Stimulated activated CD4-positive, alpha-beta T cell treated with anti-CD3 and anti-CD28 coated beads, Interleukin-15, amount 100 ng/mL, for 48 hours (primary cell): Measurements from ENCODE around the gene CDC14B.
A peak's percentile ranks its signal among the peaks of the same experiment; 100 is the strongest.
"Not testable (repeated sequence)": the region's sequence is repeated elsewhere in the genome, so short reads cannot be mapped to it uniquely, and the experiment has no call there.

ENCODE experiments used
- DNase-seq, 2 donors: peaks; one replicate each; pipeline ENCODE4 v3.0.0-alpha.2; 2020; ENCODE audit warnings: low read depth in 2 of 2

CDC14B gene

GRCh38 chr9:96587338-96588315 is 32.0 kb downstream of the CDC14B start:
- DNase-seq: no peak

DNA sequence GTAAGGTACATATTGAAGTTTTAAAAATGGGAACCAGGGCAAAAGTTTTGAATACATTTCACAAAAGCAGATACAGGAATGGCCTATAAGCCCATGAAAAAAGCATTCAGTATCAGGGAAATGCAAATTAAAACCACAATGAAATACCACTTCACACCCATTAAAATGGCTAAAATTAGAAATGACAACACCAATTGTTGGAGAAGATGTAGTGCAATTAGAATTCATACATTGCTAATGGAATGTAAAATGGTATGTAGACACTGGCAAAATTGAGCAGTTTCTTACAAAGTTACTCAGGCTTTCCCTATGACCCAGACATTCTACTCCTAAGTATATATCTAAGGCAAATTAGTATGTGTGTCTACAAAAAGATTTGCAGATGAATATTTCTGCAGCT is 34.2 kb downstream of the CDC14B start:
- DNase-seq: no peak

- not testable (repeated sequence) for DNase-seq
Measured at GRCh38 chr9:96582199-96582598, 37.4 kb downstream of the CDC14B start.

DNA sequence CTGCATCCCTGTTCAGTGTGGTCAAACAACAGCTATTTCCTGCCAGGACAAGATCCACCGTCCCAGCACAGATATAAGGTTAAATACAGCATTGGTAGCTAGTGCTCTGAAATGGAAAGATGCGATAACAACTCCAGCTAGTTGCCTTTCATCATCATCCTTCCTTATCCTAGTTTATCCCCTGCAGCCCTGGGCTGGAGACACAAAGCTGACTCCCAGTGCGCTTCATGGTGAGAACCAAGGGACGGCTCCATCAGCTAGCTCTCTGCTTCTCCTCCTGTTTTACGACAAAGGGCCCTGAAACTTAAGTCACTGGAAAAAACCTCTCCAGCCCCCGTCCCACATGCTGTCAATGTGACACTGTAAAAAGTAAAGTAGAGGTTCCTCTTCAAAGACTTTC is 37.9 kb downstream of the CDC14B start:
- DNase-seq: no peak

- no peak for DNase-seq
Measured at GRCh38 chr9:96581301-96581700, 38.3 kb downstream of the CDC14B start.

GRCh38 chr9:96574931-96575351 is 44.7 kb downstream of the CDC14B start:
- no peak for DNase-seq

DNA sequence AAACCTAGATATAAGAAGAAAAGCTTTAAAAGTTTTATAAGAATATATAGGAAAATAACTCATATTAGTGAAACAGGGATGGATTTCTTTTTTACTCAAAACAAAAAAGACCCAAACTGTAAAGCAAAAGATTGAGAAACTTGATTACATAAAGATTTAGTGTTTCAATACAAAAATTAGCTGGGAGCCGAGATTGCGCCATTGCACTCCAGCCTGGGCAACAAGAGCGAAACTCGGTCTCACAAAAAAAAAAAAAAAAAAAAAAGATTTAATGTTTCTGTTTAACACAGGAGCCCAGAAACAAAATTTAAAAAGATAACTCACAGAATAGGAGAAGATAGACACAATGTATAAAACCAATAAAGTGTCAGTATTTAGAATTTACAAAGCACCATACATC is 45.2 kb downstream of the CDC14B start:
- no peak for DNase-seq

DNA sequence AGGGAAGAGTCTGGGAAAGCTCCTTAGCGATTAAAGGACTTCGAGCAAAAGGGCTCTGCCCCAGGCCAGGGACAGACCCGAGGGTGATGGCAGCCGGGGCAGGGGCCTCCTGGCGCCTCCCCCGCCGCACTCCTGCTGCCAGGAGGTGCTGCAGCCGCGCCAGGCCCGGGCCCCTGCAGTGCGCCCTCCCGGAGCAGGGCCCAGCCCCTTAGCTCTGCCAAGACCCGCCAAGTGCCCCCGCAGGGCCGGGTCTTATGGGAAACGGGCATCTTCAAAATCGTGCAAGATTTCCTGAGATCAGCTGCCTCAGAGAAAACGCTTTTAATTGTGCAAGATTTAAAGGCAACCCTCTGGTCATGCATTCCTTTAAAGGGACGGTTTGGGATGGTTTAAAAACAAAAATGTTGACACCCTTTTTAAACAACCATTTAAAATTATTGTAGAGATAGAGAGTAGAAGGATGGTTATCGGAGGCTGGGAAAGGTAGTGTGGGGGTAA is 52.4 kb downstream of the CDC14B start:
- DNase-seq: no peak

DNA sequence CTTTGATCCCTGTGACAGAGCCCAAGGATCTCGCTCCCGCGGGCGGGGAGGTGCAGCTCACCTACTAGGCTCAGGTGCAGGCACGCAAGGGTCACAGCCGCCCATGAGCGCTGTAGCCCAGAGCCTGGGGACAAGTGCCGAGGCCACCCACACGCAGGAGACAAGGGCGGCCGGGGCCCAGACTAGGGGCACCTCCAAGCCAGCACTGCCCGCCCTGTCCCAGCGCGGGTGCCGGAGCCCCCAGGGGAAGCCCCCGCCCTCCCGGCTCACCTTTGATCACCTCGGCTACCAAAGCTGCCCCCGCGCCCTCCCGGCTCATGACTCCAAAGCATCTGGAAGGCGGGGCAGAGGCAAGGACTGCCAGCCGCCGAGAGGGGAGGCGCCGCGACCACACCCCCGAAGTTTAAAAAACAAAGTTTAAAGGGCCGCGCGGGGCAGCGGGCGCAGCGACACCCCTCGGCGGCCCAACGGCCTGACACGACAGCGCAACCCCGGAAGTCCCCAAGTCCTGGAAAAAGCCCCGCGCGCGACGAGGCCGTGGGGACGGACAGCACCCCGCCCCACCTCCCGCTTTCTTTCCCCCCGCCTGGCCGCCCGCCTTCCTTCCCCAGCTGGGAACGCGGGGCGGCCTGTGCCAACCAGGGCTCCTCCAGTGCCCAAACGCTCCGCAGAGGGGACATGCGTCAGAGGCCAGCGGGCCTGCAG is 53.0 kb downstream of the CDC14B start:
- peak; percentile 49 to 55 for DNase-seq

DNA sequence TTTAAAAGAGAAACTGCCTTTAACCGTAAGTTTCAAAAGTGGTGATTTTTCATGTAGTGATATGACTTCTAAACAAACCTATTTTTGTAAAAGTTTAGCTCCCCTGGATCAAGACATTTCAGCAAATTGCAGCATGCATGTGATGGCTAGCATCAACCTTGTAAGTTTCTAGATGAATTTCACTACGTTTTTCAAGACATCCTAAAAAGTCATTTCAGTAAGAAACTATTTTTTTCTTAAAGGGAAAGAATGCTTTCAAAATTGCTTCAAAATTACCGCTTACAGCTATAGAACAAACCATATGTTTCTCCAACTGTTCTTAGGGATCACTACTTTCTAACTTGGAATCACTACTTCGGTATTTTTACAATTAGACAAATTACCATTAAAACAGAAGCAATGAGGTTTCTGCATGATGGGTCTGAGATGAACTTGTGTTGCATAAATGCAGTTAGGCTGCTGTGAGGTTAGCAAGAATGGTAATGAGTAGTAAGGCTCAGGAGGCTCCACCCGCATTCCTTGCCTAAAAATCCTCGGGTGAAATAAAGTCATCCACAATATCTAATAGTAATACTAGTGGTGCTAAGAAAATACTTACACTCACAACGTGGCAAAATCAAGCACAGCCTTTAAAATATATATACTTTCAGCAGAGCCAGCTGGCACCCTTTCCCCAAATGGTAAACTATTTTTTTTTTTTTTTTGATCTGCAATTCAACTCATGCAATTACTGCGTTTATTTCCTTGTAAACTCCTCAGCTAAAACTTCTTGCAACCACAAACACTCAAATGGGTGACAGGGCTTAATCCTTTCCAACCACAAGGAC is 53.8 kb downstream of the CDC14B start:
- DNase-seq: no peak

DNA sequence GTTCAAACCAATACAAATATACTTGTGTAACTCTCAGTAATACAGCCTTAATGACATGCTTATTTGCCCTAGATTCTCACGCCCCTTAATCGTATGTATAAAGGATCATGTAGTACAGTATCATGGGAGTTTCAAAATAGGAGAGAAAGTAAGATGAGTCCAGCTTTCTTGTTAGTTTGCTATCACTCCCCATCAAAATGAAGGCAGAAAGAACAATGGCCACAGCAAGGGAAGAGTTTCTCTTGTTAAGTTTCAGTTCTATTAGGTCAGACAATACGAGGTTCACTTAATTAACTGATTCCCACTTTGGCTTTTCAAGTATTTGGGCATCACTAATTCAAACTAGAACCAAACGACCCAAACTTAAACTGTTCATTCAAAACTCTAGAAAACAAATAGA is 55.4 kb downstream of the CDC14B start:
- DNase-seq: no peak

DNA sequence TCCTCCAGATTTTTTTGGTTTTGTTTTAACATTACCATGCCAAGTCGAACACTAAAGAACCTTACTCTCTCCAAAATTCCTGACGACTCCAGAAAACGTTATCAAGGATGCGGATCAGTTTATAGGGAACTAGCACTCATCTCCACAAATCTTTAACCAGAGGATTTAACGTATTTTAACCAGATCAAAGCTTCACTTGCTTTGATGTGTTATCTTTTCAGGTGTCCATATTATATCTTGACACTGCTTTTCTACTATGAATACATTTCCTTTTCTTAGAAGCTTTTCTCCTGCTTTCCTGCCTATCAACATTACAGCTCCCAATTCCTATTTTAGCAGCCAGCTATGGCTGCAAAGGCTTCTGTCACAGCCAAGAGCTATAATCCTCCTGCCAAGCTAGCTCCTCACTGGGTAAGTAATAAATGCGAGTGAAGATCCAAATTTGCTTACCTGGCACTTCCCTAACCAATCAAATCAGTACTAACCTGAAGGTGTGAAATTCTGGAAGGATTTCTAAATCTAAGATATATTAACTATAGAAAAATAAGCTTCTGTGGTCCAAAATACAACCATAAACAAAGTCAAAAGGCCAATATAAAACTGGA is 60.2 kb downstream of the CDC14B start:
- DNase-seq: no peak

DNA sequence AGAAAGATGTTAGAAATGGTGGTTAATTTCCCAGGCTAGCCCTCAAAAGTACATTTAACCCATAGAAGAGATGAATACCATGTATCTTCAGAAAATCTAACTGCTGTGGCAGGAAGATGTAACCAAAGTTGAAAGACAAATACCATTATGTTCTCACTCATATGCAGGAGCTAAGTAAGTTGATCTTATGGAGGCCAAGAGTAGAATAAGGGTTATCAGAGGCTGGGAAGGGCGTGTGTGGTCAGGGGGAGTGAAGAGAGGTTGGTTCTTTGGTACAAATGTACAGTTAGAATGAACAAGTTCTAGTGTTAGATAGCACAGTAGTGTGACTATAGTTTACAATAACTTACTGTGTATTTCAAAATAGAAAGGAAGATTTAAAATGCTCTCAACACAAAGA is 61.7 kb downstream of the CDC14B start:
- DNase-seq: no peak

DNA sequence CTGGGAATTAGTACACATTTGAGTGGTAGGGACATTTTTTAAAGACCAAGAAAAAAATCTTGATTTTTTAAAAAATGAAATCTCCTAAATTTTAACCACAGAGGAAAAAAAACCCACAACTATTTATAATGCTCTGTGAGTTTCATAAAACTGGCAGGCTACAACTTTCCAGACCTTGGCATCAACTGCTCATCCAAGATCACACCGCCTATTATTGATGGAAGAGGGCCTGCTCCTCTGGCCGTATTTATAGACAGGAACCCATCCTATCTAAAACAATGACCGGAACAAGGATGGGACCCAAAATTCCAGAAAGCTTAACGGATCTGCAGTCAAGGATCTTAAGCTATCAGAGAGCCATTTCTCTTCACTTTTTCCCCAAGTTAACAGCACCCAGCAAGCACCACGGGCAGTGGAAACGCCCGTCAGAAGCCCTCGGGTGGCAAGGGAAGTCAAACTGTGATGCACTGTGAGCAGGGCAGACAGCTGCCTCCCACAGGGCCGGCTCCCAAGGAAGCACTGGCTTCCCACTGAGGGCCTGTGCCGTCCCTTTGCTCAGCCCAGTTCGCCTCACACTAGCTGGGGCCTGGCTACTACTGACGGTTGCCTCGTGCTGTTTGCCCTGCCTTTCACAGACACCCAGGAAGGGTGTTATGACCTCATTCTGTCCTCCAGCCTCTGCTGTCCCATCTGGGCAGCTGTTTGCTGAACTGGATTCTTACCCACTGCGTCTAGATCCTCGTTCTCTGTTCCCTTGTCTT is 62.8 kb downstream of the CDC14B start:
- no peak for DNase-seq

GRCh38 chr9:96555567-96556386 is 63.9 kb downstream of the CDC14B start:
- DNase-seq: no peak

- DNase-seq: no peak
Measured at GRCh38 chr9:96554801-96555566, 64.7 kb downstream of the CDC14B start.

GRCh38 chr9:96554326-96554725 is 65.3 kb downstream of the CDC14B start:
- DNase-seq: no peak

DNA sequence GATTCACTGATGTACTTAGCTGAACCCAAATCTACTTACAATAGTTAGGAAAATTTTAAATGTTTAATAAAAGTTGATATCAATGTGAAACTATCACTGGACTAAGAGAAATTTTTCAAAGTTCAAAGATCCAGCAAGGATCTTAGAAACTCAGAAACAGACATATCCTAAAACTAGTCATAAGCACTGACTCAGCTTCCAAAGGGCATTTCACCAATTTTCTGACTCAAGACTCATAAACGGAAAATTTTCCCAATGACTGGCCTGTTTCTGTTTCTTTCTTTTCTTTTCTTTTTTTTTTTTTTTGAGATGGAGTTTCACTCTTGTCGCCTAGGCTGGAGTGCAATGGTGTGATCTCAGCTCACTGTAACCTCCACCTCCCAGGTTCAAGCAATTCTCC is 66.6 kb downstream of the CDC14B start:
- no peak for DNase-seq

- DNase-seq: no peak
Measured at GRCh38 chr9:96551403-96551802, 68.2 kb downstream of the CDC14B start.
